Stimulated activated naive B cell treated with anti-CD40 and anti-IgM and Interleukin-4, amounts not matched to agents 10 μg/mL and 1 μg/mL and 100 μg/mL, for 72 hours (primary cell): ENCODE results near the gene MCU.
A peak's percentile ranks its signal among the peaks of the same experiment; 100 is the strongest.
"Not testable (repeated sequence)": the region's sequence is repeated elsewhere in the genome, so short reads cannot be mapped to it uniquely, and the experiment has no call there.

Experiments
- ATAC-seq, 2 donors: fragments of 150-1000 bp; cut with Tn5 transposase; replicated peaks; 2 replicates each; pipeline ENCODE4 v1.10.0; 2021; ENCODE audit warnings: moderate library complexity in 1 of 2
- DNase-seq: peaks from one replicate; pipeline ENCODE4 v3.0.0; 2021
- H3K27ac Mint-ChIP-seq: one replicate; pipeline ENCODE4 v1.8.0; 2022; ENCODE audit warnings: mild to moderate bottlenecking, mixed read lengths
- H3K27me3 Mint-ChIP-seq, 2 donors: one replicate each; pipeline ENCODE4 v1.8.0; 2022; ENCODE audit warnings: mixed read lengths in 2 of 2
- H3K36me3 Mint-ChIP-seq, 2 donors: one replicate each; pipeline ENCODE4 v1.8.0; 2022; ENCODE audit warnings: mixed read lengths in 2 of 2, mild to moderate bottlenecking in 1 of 2
- H3K4me1 Mint-ChIP-seq, 2 donors: one replicate each; pipeline ENCODE4 v1.8.0; 2022; ENCODE audit warnings: mixed read lengths in 2 of 2, mild to moderate bottlenecking in 1 of 2
- H3K4me3 Mint-ChIP-seq, 2 donors: one replicate each; pipeline ENCODE4 v1.8.0; 2022; ENCODE audit warnings: mild to moderate bottlenecking in 2 of 2, mixed read lengths in 2 of 2, moderate library complexity in 1 of 2
- H3K9me3 Mint-ChIP-seq, 2 donors: one replicate each; pipeline ENCODE4 v1.8.0; 2022; ENCODE audit warnings: mixed read lengths in 2 of 2, mild to moderate bottlenecking in 1 of 2

MCU gene

DNA sequence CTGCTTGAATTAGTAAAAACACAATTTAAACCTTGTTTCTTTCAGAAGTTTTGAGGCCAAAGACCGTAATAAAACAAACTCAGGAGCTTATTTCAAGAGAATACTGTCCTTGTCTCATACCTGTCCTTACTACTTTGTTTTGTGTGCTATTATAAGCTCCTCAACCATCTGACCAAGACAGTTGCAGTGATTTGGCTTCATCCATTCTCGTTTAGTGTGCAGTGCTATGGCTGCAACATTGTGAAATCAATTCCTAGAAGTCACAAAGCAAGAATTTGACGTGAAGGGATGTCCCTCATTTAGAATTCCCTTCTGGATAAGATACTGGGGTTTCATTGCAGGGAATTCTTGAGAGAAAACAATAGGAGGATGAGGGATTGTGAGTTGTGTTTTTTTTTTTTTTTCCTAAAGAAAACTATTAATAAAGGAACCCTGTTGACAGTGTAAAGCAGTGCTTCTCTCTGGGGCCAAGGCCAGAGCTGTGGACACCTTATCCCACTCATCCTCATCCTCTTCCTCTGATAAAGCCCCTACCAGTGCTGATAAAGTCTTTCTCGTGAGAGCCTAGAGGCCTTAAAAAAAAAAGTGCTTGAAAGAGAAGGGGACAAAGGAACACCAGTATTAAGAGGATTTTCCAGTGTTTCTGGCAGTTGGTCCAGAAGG lies 201.3 kb downstream of the MCU start, which contains the start of gene OIT3:
TSS of gene OIT3 (plus strand) at position 604 of the 663 bp plus-strand sequence. CDS start 60 bp downstream, outside the sequence.
- peaks cover 3 to 5% of the 10 kb centered on the region in 2 donors for H3K36me3 Mint-ChIP-seq
- DNase-seq (no peak), ATAC-seq (no peak)
- no peaks in the 10 kb centered on the region for H3K9me3 Mint-ChIP-seq
- H3K27me3 Mint-ChIP-seq = peaks cover 5 to 8% of the 10 kb centered on the region in 2 donors
- H3K27ac Mint-ChIP-seq = no peak within 1 kb of the TSS
- H3K4me3 Mint-ChIP-seq = no peak within 1 kb of the TSS
- H3K4me1 Mint-ChIP-seq = no peaks in the 10 kb centered on the region

DNA sequence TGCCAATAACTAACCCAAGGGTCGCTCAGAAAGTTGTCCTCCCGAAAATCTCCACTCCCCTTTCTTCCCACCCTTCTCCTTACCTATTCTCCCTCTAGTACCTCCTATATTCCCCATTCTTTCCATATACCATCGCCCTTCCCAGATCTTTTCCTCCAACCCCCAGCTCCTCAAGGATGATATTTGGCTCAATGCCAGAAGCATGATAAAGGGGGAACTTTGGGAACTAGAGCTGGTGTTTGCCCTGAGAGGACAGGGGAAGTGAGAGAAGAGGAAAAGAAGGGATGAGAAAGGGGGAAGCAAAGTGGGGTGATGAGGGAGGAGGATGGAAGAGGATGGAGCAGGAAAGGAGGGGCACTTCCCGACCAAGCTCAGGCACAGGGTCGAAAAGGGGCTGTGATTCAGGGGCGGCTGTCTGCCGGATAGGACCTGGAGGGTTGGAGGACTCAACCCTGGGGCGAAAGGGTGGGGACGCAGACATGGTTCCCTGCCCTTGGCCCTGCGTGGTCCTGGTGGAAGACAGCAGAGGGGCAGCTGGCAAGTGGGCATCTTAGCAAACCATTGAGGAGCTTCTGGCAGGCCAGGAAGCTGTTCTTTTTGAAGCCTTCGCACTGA lies 203.4 kb downstream of the MCU start:
- Mint-ChIP-seq H3K4me3 (no peak overlapping the region), H3K27ac (no peak overlapping the region), H3K27me3 (peaks cover 5 to 8% of the 10 kb centered on the region in 2 donors), H3K4me1 (no peaks in the 10 kb centered on the region), H3K36me3 (no peaks in the 10 kb centered on the region), H3K9me3 (no peaks in the 10 kb centered on the region)
- ATAC-seq (no peak), DNase-seq (no peak)

DNA sequence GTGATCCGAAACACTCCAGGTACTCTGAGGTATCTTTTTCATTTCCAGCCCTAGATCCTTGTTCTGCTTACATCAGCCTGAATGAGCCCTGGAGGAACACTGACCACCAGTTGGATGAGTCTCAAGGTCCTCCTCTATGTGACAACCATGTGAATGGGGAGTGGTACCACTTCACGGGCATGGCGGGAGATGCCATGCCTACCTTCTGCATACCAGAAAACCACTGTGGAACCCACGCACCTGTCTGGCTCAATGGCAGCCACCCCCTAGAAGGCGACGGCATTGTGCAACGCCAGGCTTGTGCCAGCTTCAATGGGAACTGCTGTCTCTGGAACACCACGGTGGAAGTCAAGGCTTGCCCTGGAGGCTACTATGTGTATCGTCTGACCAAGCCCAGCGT lies 206.7 kb downstream of the MCU start:
- Mint-ChIP-seq H3K9me3 (no peaks in the 10 kb centered on the region), H3K27me3 (peaks cover 5 to 8% of the 10 kb centered on the region in 2 donors), H3K4me1 (no peaks in the 10 kb centered on the region), H3K27ac (no peak overlapping the region), H3K4me3 (no peak overlapping the region), H3K36me3 (no peaks in the 10 kb centered on the region)
- no peak for ATAC-seq
- DNase-seq = no peak

DNA sequence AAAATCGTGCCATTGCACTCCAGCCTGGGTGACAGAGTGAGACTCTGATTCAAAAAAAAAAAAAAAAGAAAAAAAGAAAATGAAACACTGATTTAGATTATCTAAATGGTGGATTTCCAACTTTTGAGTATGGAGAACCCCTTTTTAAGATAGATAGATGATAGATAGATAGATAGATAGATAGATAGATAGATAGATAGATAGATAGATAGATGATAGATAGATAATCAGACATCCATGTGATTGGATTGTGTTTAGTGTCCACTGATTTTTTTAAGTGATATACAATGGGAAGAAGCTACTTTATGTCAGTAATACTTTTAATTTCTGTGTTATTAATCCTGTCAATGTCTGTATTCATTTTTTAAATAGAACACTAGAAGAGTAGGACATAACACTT lies 207.6 kb downstream of the MCU start:
- Mint-ChIP-seq H3K4me3 (no peak overlapping the region), H3K27ac (no peak overlapping the region), H3K9me3 (no peaks in the 10 kb centered on the region), H3K4me1 (peaks cover 3 to 6% of the 10 kb centered on the region in 2 donors), H3K36me3 (no peaks in the 10 kb centered on the region), H3K27me3 (peaks cover 5 to 8% of the 10 kb centered on the region in 2 donors)
- ATAC-seq (no peak), DNase-seq (no peak)

DNA sequence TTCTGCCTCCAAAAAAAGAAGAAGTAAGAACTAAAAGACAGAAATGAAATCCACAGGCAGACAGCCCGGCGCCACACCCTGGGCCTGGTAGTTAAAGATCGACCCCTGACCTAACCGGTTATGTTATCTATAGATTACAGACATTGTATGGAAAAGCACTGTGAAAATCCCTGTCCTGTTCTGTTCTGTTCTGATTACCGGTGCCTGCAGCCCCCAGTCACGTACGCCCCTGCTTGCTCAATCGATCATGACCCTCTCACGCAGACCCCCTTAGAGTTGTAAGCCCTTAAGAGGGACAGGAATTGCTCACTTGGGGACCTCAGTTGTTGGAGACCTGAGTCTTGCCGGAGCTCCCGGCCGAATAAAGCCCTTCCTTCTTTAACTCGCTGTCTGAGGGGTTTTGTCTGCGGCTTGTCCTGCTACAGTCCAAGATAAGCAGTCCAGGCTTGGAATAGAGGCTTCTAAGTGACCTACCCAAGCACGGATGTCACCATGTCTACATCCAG lies 212.1 kb downstream of the MCU start:
- not testable (repeated sequence) for H3K4me3 Mint-ChIP-seq, DNase-seq, H3K27ac Mint-ChIP-seq, H3K9me3 Mint-ChIP-seq, H3K36me3 Mint-ChIP-seq, ATAC-seq, H3K27me3 Mint-ChIP-seq
- peaks cover 9 to 13% of the 10 kb centered on the region in 2 donors for H3K4me1 Mint-ChIP-seq

DNA sequence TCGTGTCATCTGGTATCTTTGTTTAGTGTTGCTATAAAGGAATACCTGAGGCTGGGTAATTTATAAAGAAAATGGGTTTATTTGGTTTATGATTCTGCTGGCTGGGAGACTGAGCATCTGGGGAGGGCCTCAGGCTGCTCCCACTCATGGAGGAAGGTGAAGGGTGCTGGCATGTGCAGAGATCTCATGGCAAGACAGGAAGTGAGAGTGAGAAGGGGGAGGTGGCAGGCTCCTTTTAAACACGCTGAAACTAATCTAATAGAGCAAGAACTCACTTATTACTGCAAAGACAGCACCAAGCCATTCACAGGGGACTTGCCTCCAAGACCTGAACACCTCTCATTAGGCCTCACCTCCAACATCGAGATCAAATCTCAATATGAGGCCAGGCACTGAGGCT lies 212.9 kb downstream of the MCU start:
- peaks cover 0 to 3% of the 10 kb centered on the region in 2 donors for H3K9me3 Mint-ChIP-seq
- no peaks in the 10 kb centered on the region for H3K27me3 Mint-ChIP-seq
- H3K36me3 Mint-ChIP-seq = no peaks in the 10 kb centered on the region
- ATAC-seq = peak; percentile 33 to 56
- no peak overlapping the region for H3K27ac Mint-ChIP-seq
- peaks cover 9 to 13% of the 10 kb centered on the region in 2 donors for H3K4me1 Mint-ChIP-seq
- no peak for DNase-seq
- no peak overlapping the region for H3K4me3 Mint-ChIP-seq

DNA sequence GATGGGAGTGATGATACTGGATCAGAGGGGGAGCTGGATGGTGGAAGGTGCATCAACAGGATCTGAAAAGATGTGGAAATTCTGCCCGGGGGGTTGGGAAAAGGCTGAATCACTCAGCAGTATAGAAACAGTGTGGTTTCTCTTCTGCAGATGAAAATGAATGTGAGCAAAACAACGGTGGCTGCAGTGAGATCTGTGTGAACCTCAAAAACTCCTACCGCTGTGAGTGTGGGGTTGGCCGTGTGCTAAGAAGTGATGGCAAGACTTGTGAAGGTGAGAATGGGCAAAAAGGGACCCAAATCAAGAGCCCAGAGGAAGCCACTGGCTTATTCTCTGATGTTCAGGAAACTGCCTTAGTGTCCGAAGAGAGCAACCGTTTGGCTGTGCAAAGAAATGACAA lies 214.5 kb downstream of the MCU start:
- H3K36me3 Mint-ChIP-seq = peaks cover 2 to 3% of the 10 kb centered on the region in 2 donors
- H3K4me3 Mint-ChIP-seq = no peak overlapping the region
- peaks cover 9 to 13% of the 10 kb centered on the region in 2 donors for H3K4me1 Mint-ChIP-seq
- ATAC-seq (no peak), DNase-seq (no peak)
- no peaks in the 10 kb centered on the region for H3K27me3 Mint-ChIP-seq
- peaks cover 0 to 4% of the 10 kb centered on the region in 2 donors for H3K9me3 Mint-ChIP-seq
- H3K27ac Mint-ChIP-seq = no peak overlapping the region

DNA sequence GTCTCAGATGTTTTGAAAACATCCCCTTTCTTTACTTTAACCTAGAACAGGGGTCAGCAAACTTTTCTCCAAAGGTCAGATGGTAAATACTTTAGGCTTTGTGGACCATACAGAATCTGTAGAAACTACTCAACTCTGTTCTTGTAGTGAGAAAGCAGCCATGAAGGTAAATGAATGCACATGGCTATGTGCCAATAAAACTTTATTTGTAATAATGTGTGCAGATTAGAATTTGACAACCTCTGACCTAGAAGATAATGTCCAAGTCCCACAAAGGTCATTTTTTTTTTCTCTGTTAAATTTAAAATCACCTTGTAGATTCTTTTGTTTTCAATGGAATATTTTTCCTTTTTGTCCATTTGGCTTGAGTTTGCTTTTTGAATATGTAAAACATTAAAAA lies 218.8 kb downstream of the MCU start:
- no peak overlapping the region for H3K4me3 Mint-ChIP-seq
- peaks cover 0 to 3% of the 10 kb centered on the region in 2 donors for H3K9me3 Mint-ChIP-seq
- ATAC-seq = no peak
- peaks cover 2 to 3% of the 10 kb centered on the region in 2 donors for H3K36me3 Mint-ChIP-seq
- no peak overlapping the region for H3K27ac Mint-ChIP-seq
- no peak for DNase-seq
- H3K27me3 Mint-ChIP-seq = no peaks in the 10 kb centered on the region
- H3K4me1 Mint-ChIP-seq = peaks cover 0 to 2% of the 10 kb centered on the region in 2 donors

DNA sequence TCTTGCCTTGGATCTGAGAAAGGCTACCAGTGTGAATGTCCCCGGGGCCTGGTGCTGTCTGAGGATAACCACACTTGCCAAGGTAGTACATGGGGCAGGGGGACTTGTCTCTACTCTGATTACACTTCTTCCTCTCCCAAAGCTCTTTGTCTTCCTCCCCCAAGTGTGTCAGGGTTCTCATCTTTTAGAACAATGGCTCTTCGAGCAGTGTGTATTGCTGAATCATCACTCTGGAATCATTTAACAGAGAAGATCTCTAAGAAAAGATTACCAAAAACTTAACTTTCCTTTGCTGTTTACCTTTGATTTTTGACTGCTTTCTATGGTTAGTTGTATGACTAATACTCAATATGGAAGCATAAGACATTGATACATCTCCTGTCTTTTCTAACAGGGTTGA lies 219.8 kb downstream of the MCU start:
- no peak for ATAC-seq
- peaks cover 0 to 3% of the 10 kb centered on the region in 2 donors for H3K9me3 Mint-ChIP-seq
- no peaks in the 10 kb centered on the region for H3K4me1 Mint-ChIP-seq
- H3K27ac Mint-ChIP-seq = no peak overlapping the region
- no peaks in the 10 kb centered on the region for H3K27me3 Mint-ChIP-seq
- no peak overlapping the region for H3K4me3 Mint-ChIP-seq
- no peak for DNase-seq
- H3K36me3 Mint-ChIP-seq = peaks cover 2 to 3% of the 10 kb centered on the region in 2 donors

DNA sequence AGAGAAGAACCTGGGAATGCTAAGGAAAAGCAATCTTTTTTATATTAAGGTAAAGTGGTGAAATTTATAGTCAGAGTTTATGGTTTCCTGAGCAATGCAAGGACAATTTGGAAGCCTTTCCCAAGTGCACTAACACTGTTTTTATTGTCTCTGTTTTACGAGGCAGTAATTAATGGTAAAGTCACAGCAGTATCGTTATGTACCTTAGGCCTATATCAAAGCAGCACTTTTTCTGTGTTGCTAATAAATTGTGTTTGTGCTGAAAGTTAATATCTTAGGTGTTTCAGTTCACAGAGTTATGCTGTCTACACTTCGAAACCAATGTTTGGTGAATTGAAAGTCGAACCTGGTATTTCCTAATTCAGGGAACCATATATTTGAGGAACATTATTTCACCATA lies 220.8 kb downstream of the MCU start:
- peaks cover 0 to under 1% of the 10 kb centered on the region in 2 donors for H3K27me3 Mint-ChIP-seq
- DNase-seq = no peak
- ATAC-seq = no peak
- H3K4me3 Mint-ChIP-seq = no peak overlapping the region
- no peak overlapping the region for H3K27ac Mint-ChIP-seq
- peaks cover under 1 to 2% of the 10 kb centered on the region in 2 donors for H3K4me1 Mint-ChIP-seq
- H3K9me3 Mint-ChIP-seq = peaks cover 0 to 3% of the 10 kb centered on the region in 2 donors
- peaks cover 2 to 3% of the 10 kb centered on the region in 2 donors for H3K36me3 Mint-ChIP-seq

DNA sequence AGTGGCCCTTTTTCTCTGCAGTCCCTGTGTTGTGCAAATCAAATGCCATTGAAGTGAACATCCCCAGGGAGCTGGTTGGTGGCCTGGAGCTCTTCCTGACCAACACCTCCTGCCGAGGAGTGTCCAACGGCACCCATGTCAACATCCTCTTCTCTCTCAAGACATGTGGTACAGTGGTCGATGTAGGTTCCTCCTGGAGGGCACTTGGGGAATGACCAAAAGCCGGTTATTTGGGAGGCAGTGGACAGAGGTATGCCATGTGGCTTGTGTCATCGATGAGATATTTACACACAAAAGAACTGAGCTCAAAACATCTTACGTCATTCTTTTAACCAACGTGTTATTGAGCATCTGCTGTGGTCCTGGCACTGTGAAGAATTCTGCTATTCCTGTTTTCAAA lies 221.3 kb downstream of the MCU start:
- Mint-ChIP-seq H3K27ac (no peak overlapping the region), H3K4me3 (no peak overlapping the region), H3K4me1 (peaks cover 6 to 7% of the 10 kb centered on the region in 2 donors), H3K27me3 (peaks cover 0 to 4% of the 10 kb centered on the region in 2 donors), H3K9me3 (peaks cover 0 to 3% of the 10 kb centered on the region in 2 donors), H3K36me3 (peaks cover 2 to 3% of the 10 kb centered on the region in 2 donors)
- no peak for DNase-seq
- ATAC-seq = no peak

DNA sequence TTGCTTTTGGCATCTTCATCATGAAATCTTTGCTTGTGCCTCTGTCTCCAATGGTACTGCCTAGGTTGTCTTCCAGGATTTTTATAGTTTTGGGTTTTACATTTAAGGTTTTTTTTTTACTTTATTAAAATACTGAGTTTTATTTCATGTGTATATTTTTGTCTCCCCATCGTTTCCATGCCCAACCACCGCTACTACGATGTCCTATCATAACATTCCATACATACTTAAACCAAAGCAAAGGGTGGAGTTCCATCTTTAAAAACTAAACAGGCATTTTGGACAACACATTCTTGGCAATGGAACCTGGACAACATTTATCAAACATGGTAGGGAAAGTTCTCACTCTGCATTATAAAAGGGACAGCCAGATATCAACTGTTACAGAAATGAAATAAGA lies 225.3 kb downstream of the MCU start:
- H3K4me1 Mint-ChIP-seq = peaks cover 9 to 10% of the 10 kb centered on the region in 2 donors
- DNase-seq, ATAC-seq, H3K27ac Mint-ChIP-seq, H3K4me3 Mint-ChIP-seq: not testable (repeated sequence)
- peaks cover 20 to 25% of the 10 kb centered on the region in 2 donors for H3K27me3 Mint-ChIP-seq
- peaks cover 2 to 11% of the 10 kb centered on the region in 2 donors for H3K36me3 Mint-ChIP-seq
- H3K9me3 Mint-ChIP-seq = peaks cover 11 to 13% of the 10 kb centered on the region in 2 donors

DNA sequence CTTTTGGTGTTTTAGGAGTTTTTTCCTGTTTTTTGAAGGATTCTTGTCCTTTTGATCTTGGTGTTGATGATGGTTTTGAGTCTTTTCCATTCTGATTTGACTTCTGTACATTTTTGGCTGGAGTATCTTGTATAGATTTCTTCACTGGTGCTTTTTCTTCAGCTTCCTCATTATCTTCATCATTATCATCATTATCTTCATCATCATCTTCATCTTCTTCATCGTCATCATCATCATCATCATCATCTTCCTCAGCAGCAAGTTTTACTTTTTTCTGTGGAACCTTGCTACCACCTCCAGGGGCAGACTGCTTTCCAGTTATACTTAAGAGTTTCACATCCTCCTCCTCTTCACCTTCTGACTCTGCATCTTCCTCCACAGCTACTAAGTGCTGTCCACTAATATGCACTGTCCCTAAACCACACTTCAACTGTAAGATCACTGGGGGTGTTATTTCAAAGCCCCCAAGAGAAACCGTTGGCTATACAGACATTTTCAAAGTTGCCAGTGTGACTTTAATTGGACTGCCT lies 225.9 kb downstream of the MCU start:
- DNase-seq = not testable (repeated sequence)
- H3K36me3 Mint-ChIP-seq = peaks cover 2 to 14% of the 10 kb centered on the region in 2 donors

DNA sequence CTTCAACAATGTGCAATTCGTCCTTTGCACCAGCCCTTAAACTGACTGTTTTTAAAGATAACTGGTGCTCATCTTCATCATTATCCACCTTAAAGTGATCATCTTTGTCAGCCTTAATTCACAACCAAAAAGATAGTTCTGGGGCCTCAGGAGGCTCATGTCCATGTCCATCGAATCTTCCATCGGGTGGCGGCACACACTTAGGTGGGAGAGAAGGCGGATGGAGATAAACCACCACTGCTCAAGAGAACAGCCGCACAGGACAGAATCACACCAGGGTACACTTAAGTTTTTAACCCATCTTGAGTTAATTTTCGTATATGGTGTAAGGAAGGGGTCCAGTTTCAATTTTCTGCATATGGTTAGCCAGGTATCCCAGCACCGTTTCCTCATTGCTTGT lies 226.4 kb downstream of the MCU start:
- Mint-ChIP-seq H3K36me3 (peaks cover 2 to 14% of the 10 kb centered on the region in 2 donors), H3K9me3 (peaks cover 14 to 16% of the 10 kb centered on the region in 2 donors), H3K27me3 (peaks cover 23 to 29% of the 10 kb centered on the region in 2 donors), H3K4me1 (peaks cover 9 to 10% of the 10 kb centered on the region in 2 donors), H3K4me3 (no peak overlapping the region), H3K27ac (no peak overlapping the region)
- ATAC-seq (no peak), DNase-seq (no peak)

More for the DNA sequence above, 225.9 kb downstream of the MCU start:
- Mint-ChIP-seq H3K4me1 (peaks cover 9 to 10% of the 10 kb centered on the region in 2 donors), H3K9me3 (peaks cover 14 to 16% of the 10 kb centered on the region in 2 donors), H3K4me3 (peak overlapping the region; percentile 1 to 11), H3K27me3 (peaks cover 23 to 29% of the 10 kb centered on the region in 2 donors), H3K27ac (peak overlapping the region; percentile 15)
- ATAC-seq = not testable (repeated sequence)
